COLO668 (cell line): ENCODE results near the gene MOBP.
"Not testable (repeated sequence)": the region's sequence is repeated elsewhere in the genome, so short reads cannot be mapped to it uniquely, and the experiment has no call there.

ENCODE experiments used
- DNase-seq: peaks from one replicate; lab custom pipeline; 2025; ENCODE audit not compliant: unreplicated experiment; lab: John Stamatoyannopoulos, UW

MOBP gene

GRCh38 chr3:39449796-39450195, 17.7 kb upstream of the MOBP start:
- DNase-seq: no peak

- DNase-seq: no peak
These were observed 14.3 kb upstream of the MOBP start for GRCh38 chr3:39453134-39453533.

- DNase-seq: not testable (repeated sequence)
These were observed 13.6 kb upstream of the MOBP start for GRCh38 chr3:39453872-39454271.

GRCh38 chr3:39454591-39455217, 12.8 kb upstream of the MOBP start:
- no peak for DNase-seq

- no peak for DNase-seq
These were observed 11.3 kb upstream of the MOBP start for GRCh38 chr3:39456159-39456558.

- DNase-seq: no peak
These were observed 10.1 kb upstream of the MOBP start for GRCh38 chr3:39457361-39457760.

- DNase-seq: not testable (repeated sequence)
These were observed 8.9 kb upstream of the MOBP start for GRCh38 chr3:39458579-39458978.

- DNase-seq: no peak
These were observed 6.8 kb upstream of the MOBP start for GRCh38 chr3:39460677-39461076.

- no peak for DNase-seq
These were observed 4.2 kb upstream of the MOBP start for GRCh38 chr3:39463269-39463668.

- no peak for DNase-seq
These were observed 492 bp upstream of the MOBP start for GRCh38 chr3:39466988-39467387.

- no peak for DNase-seq
These were observed 592 bp downstream of the MOBP start for GRCh38 chr3:39468108-39468436.

GRCh38 chr3:39469258-39469657, 1.8 kb downstream of the MOBP start:
- no peak for DNase-seq

- no peak for DNase-seq
These were observed 2.5 kb downstream of the MOBP start for GRCh38 chr3:39469945-39470344.

GRCh38 chr3:39471652-39472051, 4.2 kb downstream of the MOBP start:
- no peak for DNase-seq

- no peak for DNase-seq
These were observed 6.1 kb downstream of the MOBP start for GRCh38 chr3:39473452-39474125.

GRCh38 chr3:39474126-39474515, 6.6 kb downstream of the MOBP start:
- no peak for DNase-seq

- no peak for DNase-seq
These were observed 9.3 kb downstream of the MOBP start for GRCh38 chr3:39476783-39477182.

- DNase-seq: no peak
These were observed 10.7 kb downstream of the MOBP start for GRCh38 chr3:39478226-39478625.

GRCh38 chr3:39479701-39480414, 12.4 kb downstream of the MOBP start:
- no peak for DNase-seq

- no peak for DNase-seq
These were observed 18.1 kb downstream of the MOBP start for GRCh38 chr3:39485547-39485946.

- DNase-seq: no peak
These were observed 23.5 kb downstream of the MOBP start for GRCh38 chr3:39491014-39491413.

- no peak for DNase-seq
These were observed 24.4 kb downstream of the MOBP start for GRCh38 chr3:39491733-39492350.
